Astrocyte (in vitro differentiated cells and primary cell): ENCODE measurements around the gene PRKCI.

Source experiments
- CTCF ChIP-seq: IDR thresholded peaks from 2 replicates; pipeline ENCODE4 v1.5.1; 2011; ENCODE audit warnings: low read depth, mild to moderate bottlenecking, inconsistent platforms, low read length, moderate library complexity; ENCODE audit not compliant: insufficient read depth
- EZH2 ChIP-seq: IDR thresholded peaks from 2 replicates; pipeline ENCODE4 v1.6.1; 2012; ENCODE audit warnings: mild to moderate bottlenecking, low read length, inconsistent platforms; ENCODE audit not compliant: insufficient read depth

DNA sequence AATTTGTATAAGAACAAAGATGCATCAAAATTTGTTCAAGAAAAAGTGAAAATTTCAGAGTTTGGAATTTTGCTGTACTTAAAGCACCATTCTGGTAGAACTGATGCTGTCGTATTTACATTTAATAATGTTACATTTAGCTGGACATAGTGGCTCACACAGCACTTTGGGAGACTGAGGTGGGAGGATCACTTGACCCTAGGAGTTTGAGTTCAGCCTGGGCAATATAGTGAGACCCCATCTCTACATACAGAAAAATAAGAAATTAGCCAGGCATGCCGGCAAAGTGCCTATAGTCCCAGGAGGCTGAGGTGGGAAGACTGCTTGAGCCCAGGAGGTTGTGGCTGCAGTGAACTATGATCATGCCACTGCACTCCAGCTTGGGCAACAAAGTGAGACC lies 83.8 kb downstream of the PRKCI start:
- TF ChIP-seq CTCF, result no peak
- TF ChIP-seq EZH2, result no peak
